DOHH2 (cell line): ENCODE measurements around the gene ZNF208.
"Not testable (repeated sequence)": the region's sequence is repeated elsewhere in the genome, so short reads cannot be mapped to it uniquely, and the experiment has no call there.

Experiments used
- H3F3A ChIP-seq: fragments of 200-600 bp; sonication (generic), shearing (Covaris generic); 2 replicates; pipeline ENCODE4 v1.6.0; 2016; ENCODE audit warnings: antibody characterized with exemption, mild to moderate bottlenecking; ENCODE audit not compliant: control insufficient read depth, insufficient read depth
- H3K27ac ChIP-seq: fragments of 200-600 bp; sonication (generic); 2 replicates; pipeline ENCODE4 v1.5.1; 2014; ENCODE audit warnings: low read depth, mild to moderate bottlenecking, low read length, moderate library complexity
- H3K27me3 ChIP-seq: fragments of 200-600 bp; sonication (generic); 2 replicates; pipeline ENCODE4 v1.6.1; 2014; ENCODE audit warnings: mild to moderate bottlenecking, low read length, mixed read lengths; ENCODE audit not compliant: control insufficient read depth
- H3K36me3 ChIP-seq: fragments of 200-600 bp; sonication (generic); 2 replicates; pipeline ENCODE4 v1.6.1; 2014; ENCODE audit warnings: mild to moderate bottlenecking, low read length, moderate library complexity, mixed read lengths; ENCODE audit not compliant: control insufficient read depth
- H3K4me1 ChIP-seq: fragments of 200-600 bp; sonication (generic); 2 replicates; pipeline ENCODE4 v1.6.1; 2014; ENCODE audit warnings: mild to moderate bottlenecking, low read length, mixed read lengths; ENCODE audit not compliant: control insufficient read depth
- H3K4me2 ChIP-seq: fragments of 200-600 bp; sonication (generic); 2 replicates; pipeline ENCODE4 v1.6.0; 2014; ENCODE audit warnings: mild to moderate bottlenecking, low read length, moderate library complexity
- H3K4me3 ChIP-seq: fragments of 200-600 bp; sonication (generic); 2 replicates; pipeline ENCODE4 v1.5.1; 2014; ENCODE audit warnings: mild to moderate bottlenecking, low read length, mixed read lengths
- H3K79me2 ChIP-seq: fragments of 200-600 bp; sonication (generic); 2 replicates; pipeline ENCODE4 v1.6.1; 2014; ENCODE audit warnings: mild to moderate bottlenecking, low read length, mixed read lengths; ENCODE audit not compliant: control insufficient read depth
- H3K9me2 ChIP-seq: fragments of 200-600 bp; sonication (generic); replicated peaks from 2 replicates; pipeline ENCODE4 v1.6.1; 2014; ENCODE audit warnings: mild to moderate bottlenecking, low read length, mixed read lengths; ENCODE audit not compliant: control insufficient read depth
- H3K9me3 ChIP-seq: fragments of 200-600 bp; sonication (generic); 2 replicates; pipeline ENCODE4 v1.6.1; 2014; ENCODE audit warnings: antibody characterized with exemption, low read length, mixed read lengths; ENCODE audit not compliant: control insufficient read depth, insufficient read depth
- H4K20me1 ChIP-seq: fragments of 200-600 bp; sonication (generic); 2 replicates; pipeline ENCODE4 v1.6.0; 2014; ENCODE audit warnings: low read depth, mild to moderate bottlenecking, antibody characterized with exemption, low read length, moderate library complexity; ENCODE audit not compliant: control insufficient read depth, insufficient read depth
- CTCF ChIP-seq: fragments of 200-600 bp; sonication (generic); IDR thresholded peaks from one replicate; pipeline ENCODE4 v1.5.1; 2014; ENCODE audit warnings: antibody characterized with exemption, mild to moderate bottlenecking, low read depth, low read length; ENCODE audit not compliant: poor library complexity, severe bottlenecking
- EZH2phosphoT487 ChIP-seq: fragments of 200-600 bp; sonication (generic); IDR thresholded peaks from 2 replicates; pipeline ENCODE4 v1.6.1; 2017; ENCODE audit warnings: borderline replicate concordance, mild to moderate bottlenecking, antibody characterized with exemption, low read length, moderate library complexity, mixed read lengths

ZNF208 gene

GRCh38 chr19:21901861-21902260 lies 108.9 kb downstream of the ZNF208 start:
- no peaks in the 10 kb centered on the region for H3K36me3 ChIP-seq
- TF ChIP-seq EZH2phosphoT487 (no peak), CTCF (no peak)
- H3K4me3 ChIP-seq: no peak overlapping the region
- H3K4me2 ChIP-seq: no peak overlapping the region
- no peaks in the 10 kb centered on the region for H4K20me1 ChIP-seq
- no peaks in the 10 kb centered on the region for H3K4me1 ChIP-seq
- H3K27ac ChIP-seq: no peak overlapping the region
- peaks cover 11% of the 10 kb centered on the region; the same call in 1 of the 2 replicates for H3K9me3 ChIP-seq
- no peaks in the 10 kb centered on the region for H3K9me2 ChIP-seq
- H3F3A ChIP-seq: no peaks in the 10 kb centered on the region
- no peaks in the 10 kb centered on the region for H3K27me3 ChIP-seq
- no peaks in the 10 kb centered on the region for H3K79me2 ChIP-seq

DNA sequence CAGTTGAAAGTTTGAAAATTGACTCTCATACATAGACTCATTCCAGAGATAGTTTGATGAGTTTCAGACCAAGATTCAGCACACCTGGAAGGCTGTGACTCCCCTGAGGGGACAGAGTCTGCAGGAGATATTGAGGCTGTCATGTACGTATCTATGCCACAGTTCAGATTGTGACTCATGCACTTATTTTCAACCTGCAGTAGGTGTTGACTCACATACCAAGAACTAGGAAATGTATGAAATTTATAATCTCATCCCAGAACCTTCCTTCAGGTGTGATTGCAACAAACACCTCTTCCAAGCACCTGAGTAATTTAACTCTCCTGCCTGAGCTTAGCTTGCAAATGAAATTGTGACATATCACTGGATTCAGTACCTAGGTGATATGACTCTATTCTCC lies 110.3 kb downstream of the ZNF208 start:
- Histone ChIP-seq H3K4me2 (no peak overlapping the region), H3K4me1 (no peaks in the 10 kb centered on the region), H3K79me2 (no peaks in the 10 kb centered on the region), H3K27ac (no peak overlapping the region), H3K36me3 (no peaks in the 10 kb centered on the region), H4K20me1 (no peaks in the 10 kb centered on the region), H3F3A (no peaks in the 10 kb centered on the region), H3K9me2 (no peaks in the 10 kb centered on the region), H3K9me3 (peaks cover 8% of the 10 kb centered on the region; the same call in 1 of the 2 replicates), H3K27me3 (no peaks in the 10 kb centered on the region), H3K4me3 (no peak overlapping the region)
- TF ChIP-seq CTCF: no peak

DNA sequence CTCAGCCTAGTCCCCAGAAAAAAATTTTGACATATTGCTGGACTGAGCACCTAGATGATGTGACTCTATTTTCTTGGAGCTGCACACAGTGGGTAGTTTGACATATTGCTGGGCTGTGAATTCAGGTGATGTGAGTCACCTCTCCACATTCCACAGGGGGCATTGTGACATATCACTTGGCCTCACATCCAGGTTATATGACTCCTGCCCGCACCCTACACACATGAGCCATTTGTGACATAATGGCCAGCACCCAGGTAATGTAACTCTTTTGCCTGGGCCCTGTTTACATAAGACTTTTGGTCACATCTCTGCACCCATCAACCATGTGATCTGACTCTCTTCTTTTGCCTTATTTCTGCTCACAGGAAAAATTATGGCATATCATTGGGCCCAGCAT lies 119.7 kb downstream of the ZNF208 start:
- Histone ChIP-seq H3K4me3 (no peak overlapping the region), H3K4me2 (no peak overlapping the region), H3K9me3 (peaks cover 4% of the 10 kb centered on the region; the same call in 1 of the 2 replicates), H3K36me3 (no peaks in the 10 kb centered on the region), H3K9me2 (no peaks in the 10 kb centered on the region), H3K4me1 (no peaks in the 10 kb centered on the region), H3F3A (no peaks in the 10 kb centered on the region), H3K27me3 (no peaks in the 10 kb centered on the region), H4K20me1 (no peaks in the 10 kb centered on the region), H3K79me2 (no peaks in the 10 kb centered on the region), H3K27ac (no peak overlapping the region)
- TF ChIP-seq EZH2phosphoT487 (no peak), CTCF (no peak)

- not testable (repeated sequence) for H4K20me1 ChIP-seq, H3K4me2 ChIP-seq, H3K4me1 ChIP-seq, H3F3A ChIP-seq, H3K27me3 ChIP-seq, H3K4me3 ChIP-seq, H3K9me2 ChIP-seq, H3K27ac ChIP-seq, H3K36me3 ChIP-seq, H3K79me2 ChIP-seq, H3K9me3 ChIP-seq
These were observed 120.7 kb downstream of the ZNF208 start for GRCh38 chr19:21890017-21890416.

DNA sequence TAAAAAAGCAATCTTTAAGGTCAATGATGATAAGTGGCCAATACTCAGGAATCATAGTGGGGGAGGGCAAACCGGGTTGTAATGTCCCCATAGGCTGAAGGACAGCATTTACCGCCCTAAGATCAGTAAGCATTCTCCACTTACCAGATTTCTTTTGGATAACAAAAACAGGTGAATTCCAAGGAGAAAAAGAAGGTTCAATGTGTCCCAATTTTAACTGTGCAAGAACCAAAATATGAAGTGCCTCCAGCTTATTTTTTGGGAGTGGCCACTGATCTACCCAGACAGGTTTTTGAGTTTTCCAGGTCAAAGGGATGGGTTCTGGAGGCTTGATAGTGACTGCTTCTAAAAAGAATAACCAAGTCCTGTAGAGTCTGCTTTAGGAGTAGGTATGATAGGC lies 125.2 kb downstream of the ZNF208 start:
- H3F3A ChIP-seq, H3K4me3 ChIP-seq, H3K27me3 ChIP-seq, H3K4me2 ChIP-seq, H3K4me1 ChIP-seq, H3K79me2 ChIP-seq, H4K20me1 ChIP-seq, H3K9me3 ChIP-seq, H3K36me3 ChIP-seq, H3K9me2 ChIP-seq, H3K27ac ChIP-seq: not testable (repeated sequence)

DNA sequence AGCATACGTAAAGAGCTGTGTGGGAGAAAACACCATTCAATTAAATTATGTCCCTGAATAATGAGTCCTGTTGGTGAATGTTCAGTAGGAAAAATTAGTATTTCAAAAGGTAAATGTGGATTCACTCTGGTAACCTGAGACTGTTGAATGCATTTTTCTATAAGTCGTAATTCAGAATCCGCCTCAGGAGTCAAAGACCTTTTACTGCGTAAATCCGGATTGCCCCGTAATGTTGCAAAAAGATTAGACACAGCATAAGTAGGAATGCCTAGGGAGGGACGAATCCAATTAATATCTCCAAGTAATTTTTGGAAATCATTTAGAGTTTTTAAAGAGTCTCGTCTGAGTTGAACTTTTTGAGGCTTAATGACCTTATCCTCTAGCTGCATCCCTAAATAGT lies 126.0 kb downstream of the ZNF208 start:
- H3K4me2 ChIP-seq, H3F3A ChIP-seq, H4K20me1 ChIP-seq, H3K27ac ChIP-seq, H3K4me1 ChIP-seq, H3K9me2 ChIP-seq, H3K27me3 ChIP-seq, H3K79me2 ChIP-seq, H3K9me3 ChIP-seq, H3K4me3 ChIP-seq, H3K36me3 ChIP-seq: not testable (repeated sequence)
